Astrocyte (in vitro differentiated cells and primary cell): ENCODE results near the gene SDK1.

Source experiments
- CTCF ChIP-seq: IDR thresholded peaks from 2 replicates; pipeline ENCODE4 v1.5.1; 2011; ENCODE audit warnings: low read depth, mild to moderate bottlenecking, inconsistent platforms, low read length, moderate library complexity; ENCODE audit not compliant: insufficient read depth
- EZH2 ChIP-seq: IDR thresholded peaks from 2 replicates; pipeline ENCODE4 v1.6.1; 2012; ENCODE audit warnings: mild to moderate bottlenecking, low read length, inconsistent platforms; ENCODE audit not compliant: insufficient read depth

- TF ChIP-seq CTCF (no peak), EZH2 (no peak)
These were observed 970.1 kb downstream of the SDK1 start for GRCh38 chr7:4270941-4271715.
